Heart left ventricle (tissue), 16 donors: ENCODE measurements around the gene IFRD2. TPM values are rescaled to one million over a fixed set of nuclear protein-coding genes. Genes with fewer than 3 reads are reported as not detected.
A peak's percentile ranks its signal among the peaks of the same experiment; 100 is the strongest.
"Not testable (repeated sequence)": the region's sequence is repeated elsewhere in the genome, so short reads cannot be mapped to it uniquely, and the experiment has no call there.

Experiments used
- ATAC-seq, 4 donors: fragments of 200-7000 bp; cut with Tn5 transposase; one replicate each; pipeline ENCODE4 v1.9.1; 2020 to 2022; ENCODE audit warnings: moderate library complexity in 4 of 4, mild to moderate bottlenecking in 3 of 4, moderate number of reproducible peaks in 1 of 4
- DNase-seq, 5 donors: peaks; one replicate each; pipeline ENCODE4 v3.0.0-alpha.2; 2020
- H3K27ac ChIP-seq, 12 donors: fragments of 200-600 bp; sonication (generic) in 4 of 12; one replicate each; pipeline versions ENCODE4 v1.5.0 to v1.8.0; 2016 to 2022; ENCODE audit warnings: mild to moderate bottlenecking in 2 of 12
- H3K27me3 ChIP-seq, 9 donors: fragments of 200-600 bp; sonication (generic) in 2 of 9; one replicate each; pipeline versions ENCODE4 v1.5.1 to v1.8.0; 2016 to 2022; ENCODE audit warnings: mild to moderate bottlenecking in 3 of 9
- H3K36me3 ChIP-seq, 9 donors: fragments of 200-600 bp; sonication (generic) in 2 of 9; one replicate each; pipeline versions ENCODE4 v1.5.0 to v1.8.0; 2018 to 2022; ENCODE audit warnings: mild to moderate bottlenecking in 2 of 9
- H3K4me1 ChIP-seq, 12 donors: fragments of 200-600 bp; sonication (generic) in 4 of 12; one replicate each; pipeline versions ENCODE4 v1.5.0 to v1.8.0; 2016 to 2022; ENCODE audit warnings: mild to moderate bottlenecking in 3 of 12
- H3K4me3 ChIP-seq, 12 donors: fragments of 200-600 bp; sonication (generic) in 4 of 12; one replicate each; pipeline versions ENCODE4 v1.5.0 to v1.8.0; 2017 to 2022; ENCODE audit warnings: mild to moderate bottlenecking in 9 of 12, moderate library complexity in 4 of 12
- H3K9me3 ChIP-seq, 12 donors: fragments of 200-600 bp; sonication (generic) in 4 of 12; one replicate each; pipeline versions ENCODE4 v1.5.0 to v1.8.0; 2016 to 2022; ENCODE audit warnings: mild to moderate bottlenecking in 1 of 12
- CTCF ChIP-seq, 12 donors: fragments of 200-600 bp; sonication (generic) in 4 of 12; IDR thresholded peaks; one replicate each; pipeline versions ENCODE4 v1.5.0 to v1.8.0; 2018 to 2022; ENCODE audit warnings: antibody characterized with exemption in 12 of 12, mild to moderate bottlenecking in 5 of 12
- POLR2A ChIP-seq, 2 donors: fragments of 450-650 bp; IDR thresholded peaks; one replicate each; pipeline ENCODE4 v1.6.1; 2017; ENCODE audit warnings: antibody characterized with exemption in 2 of 2, mild to moderate bottlenecking in 2 of 2, moderate library complexity in 2 of 2
- WGBS, 4 donors: extraction: QIAGEN DNeasy Blood & Tissue Kit in 2 of 4; methylation state at CpG; one replicate each; pipeline versions ENCODE4 v1.1.5 to v1.1.7; 2013 to 2018; 5-methylcytosine and 5-hydroxymethylcytosine counted together
- intact Hi-C, 10 donors: fragments of 100-400 bp; cut with DNase I; formaldehyde crosslinking; loops; one replicate each; pipeline versions ENCODE4 v1.11.1 to v1.14.2; 2022
- polyA plus RNA-seq, 2 donors: library from polyadenylated mRNA; stranded (reverse); fragments of 200-250 nt; gene quantifications; one replicate each; pipeline ENCODE4 v1.2.3, GENCODE V29; 2013
- total RNA-seq, 9 donors: library from RNA; depleted of rRNA in 2 of 9; stranded (reverse); fragments of >200 nt in 2 of 9; fragmentation: NEBNext Ultra II Directional in 3 of 9; extraction: Animal tissue kit (Norgen Biotek cat#: 25700) in 3 of 9; gene quantifications; one replicate each; pipeline versions ENCODE4 v1.1.0 to v1.2.4, GENCODE V29; 2016 to 2023
- donor health status: ischemic (EF 13 %, LVEDD 7.1; RV severe dilation, severe dysfunction).
- donor health status: healthy with polysubstance abuse.
- donor health status: DM: no; HTN: yes; CAD: no.
- donor health status: DM: no; HTN: no; CAD: no.
- donor health status: ischemic (EF 25% LVEDD 6.9; RV normal size, moderate dysfunction).
- donor health status: ischemic (EF 25% LVEDD 5.7; RV mildly dilated, moderate dysfunction).
- donor health status: healthy.
- donor health status: DM: yes; HTN: yes; CAD: no.
- donor health status: ischemic (EF 35%, LVEDD 5.7; RV mildly dilated, moderate dysfunction).
- donor health status: nonischemic (EF 11% LVEDD 7.7; RV severe dilation, severe dysfunction).
- donor health status: DM: yes; HTN: yes; CAD: no.
- donor health status: PGD.
- donor health status: ischemic (EF 29% LVEDD 5.4; RV normal size, mild dysfunction).
- donor health status: nonischemic (EF 23%, LVEDD 6.1; RV moderate dilation, normal function).

The IFRD2 gene
- total and polyA plus RNA-seq, 11 donors: 47.5 to 106 (median 64.5) TPM

DNA sequence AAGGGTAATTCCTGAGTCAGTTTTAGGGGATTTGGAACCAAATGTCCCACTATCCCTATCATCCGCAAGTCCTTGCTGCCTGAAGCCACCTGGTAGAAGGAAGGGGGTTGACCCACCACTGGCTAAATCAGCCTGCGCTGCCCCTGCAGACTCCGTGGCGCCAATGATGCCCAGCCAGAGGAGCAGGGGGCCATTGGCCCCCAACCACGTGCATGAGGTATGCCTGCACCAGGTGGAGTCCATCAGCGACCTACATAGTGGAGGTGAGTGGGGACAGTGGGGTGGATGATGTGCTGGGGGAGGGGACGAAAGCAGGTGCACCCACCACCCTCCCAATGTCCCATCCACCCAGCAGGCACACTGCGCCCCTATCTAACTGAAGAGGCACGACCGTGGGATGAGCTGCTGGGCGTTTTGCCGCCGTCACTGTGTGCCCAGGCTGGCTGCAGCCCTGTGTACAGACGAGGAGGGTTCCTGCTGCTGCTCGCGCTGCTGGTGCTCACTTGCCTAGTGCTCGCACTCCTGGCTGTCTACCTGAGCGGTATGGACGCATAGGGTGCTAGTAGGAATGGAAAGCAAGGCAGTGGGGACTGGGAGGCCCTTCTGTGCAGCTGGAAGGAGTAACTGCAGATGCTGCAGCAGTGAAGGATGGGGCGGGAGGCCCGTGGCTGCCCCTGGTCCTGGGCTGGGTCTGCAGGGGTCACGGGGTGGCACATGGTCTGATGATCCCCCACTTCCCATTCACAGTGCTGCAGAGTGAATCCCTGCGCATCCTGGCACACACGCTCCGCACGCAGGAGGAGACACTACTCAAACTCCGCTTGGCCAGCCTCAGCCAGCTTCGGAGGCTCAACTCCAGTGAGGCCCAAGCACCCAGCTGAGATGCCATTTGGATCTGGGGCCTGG, 5.7 kb downstream of the IFRD2 start:
- ATAC-seq (peak in 1 of 4 donors; percentile 1), DNase-seq (peak in 2 of 5 donors; percentile 22 to 55)
- Histone ChIP-seq H3K9me3 (no peaks in the 10 kb centered on the region), H3K4me1 (peaks cover 4 to 54% (median 28%) of the 10 kb centered on the region in 12 donors), H3K36me3 (peaks cover 3 to 45% (median 31%) of the 10 kb centered on the region in 9 donors), H3K27ac (peak overlapping the region; percentile 28 to 87 (median 76)), H3K4me3 (no peak overlapping the region), H3K27me3 (no peaks in the 10 kb centered on the region)
- WGBS, 4 donors: 81 to 84% (median 83%) methylated on average over 26 to 28 of the region's 28 CpGs
- TF ChIP-seq POLR2A (IDR thresholded peaks at IDR 0.05) (no peak), CTCF (IDR thresholded peaks at IDR 0.05) (no peak)
- intact Hi-C loops: no loop called here

- H3K27me3 ChIP-seq, DNase-seq, H3K4me3 ChIP-seq, ATAC-seq, intact Hi-C loops, H3K9me3 ChIP-seq, H3K27ac ChIP-seq: not testable (repeated sequence)
- Histone ChIP-seq H3K4me1 (peaks cover 0 to 50% (median 19%) of the 10 kb centered on the region in 12 donors), H3K36me3 (peaks cover 0 to 30% (median 21%) of the 10 kb centered on the region in 9 donors)
- WGBS, 4 donors: 86 to 95% (median 89%) methylated on average over 6 of the region's 6 CpGs
Observed at GRCh38 chr3:50284121-50284520, 8.1 kb downstream of the IFRD2 start.

GRCh38 chr3:50279255-50280016, 12.8 kb downstream of the IFRD2 start:
- DNase-seq (no peak), ATAC-seq (peak; percentile 18 to 55 (median 21))
- Histone ChIP-seq H3K27me3 (peaks cover 0 to 27% (median 5%) of the 10 kb centered on the region in 9 donors), H3K9me3 (no peaks in the 10 kb centered on the region), H3K4me1 (peaks cover 0 to 41% (median 14%) of the 10 kb centered on the region in 12 donors), H3K4me3 (peak overlapping the region in 11 of 12 donors; percentile 9 to 53 (median 43)), H3K27ac (peak overlapping the region; percentile 36 to 94 (median 84)), H3K36me3 (no peaks in the 10 kb centered on the region)
- intact Hi-C loops: loop anchor here in 4 of 10 donors (10.0 kb wide), 2 partner anchors 45 to 155 kb away; partner anchors contain the start of genes HYAL2 (in 2 of the 4) and TUSC2 (in 2 of the 4)
- 57 to 70% (median 63%) methylated on average over 8 of the region's 8 CpGs for WGBS, 4 donors
- TF ChIP-seq CTCF (IDR thresholded peaks at IDR 0.05) (no peak), POLR2A (IDR thresholded peaks at IDR 0.05) (no peak)

- peak in 4 of 5 donors; percentile 71 to 85 (median 78) for DNase-seq
- no peaks in the 10 kb centered on the region for H3K36me3 ChIP-seq
- 15 to 63% (median 31%) methylated on average over 1 to 2 of the region's 2 CpGs for WGBS, 4 donors
- H3K27ac ChIP-seq: peak within 1 kb of the TSS; percentile 36 to 94 (median 84)
- no peaks in the 10 kb centered on the region for H3K9me3 ChIP-seq
- H3K27me3 ChIP-seq: peaks cover 0 to 32% (median 6%) of the 10 kb centered on the region in 9 donors
- TF ChIP-seq CTCF (IDR thresholded peaks at IDR 0.05): no peak
- peak in 1 of 2 donors; percentile 23 for TF ChIP-seq POLR2A (IDR thresholded peaks at IDR 0.05)
- peak within 1 kb of the TSS in 11 of 12 donors; percentile 9 to 53 (median 43) for H3K4me3 ChIP-seq
- ATAC-seq: peak; percentile 85 to 94 (median 88)
- intact Hi-C loops: loop anchor here in 4 of 10 donors (10.0 kb wide), 2 partner anchors 46 to 154 kb away; partner anchors contain the start of genes HYAL2 (in 2 of the 4) and TUSC2 (in 2 of the 4)
- peaks cover 0 to 47% (median 17%) of the 10 kb centered on the region in 12 donors for H3K4me1 ChIP-seq
Observed at GRCh38 chr3:50278880-50279224, 13.4 kb downstream of the IFRD2 start, which contains the start of gene LSMEM2. LSMEM2 (plus strand) TSS chr3:50279087; CDS start chr3:50279114, 27 bp downstream.
